Amygdala (tissue), 56 donors: Measurements from ENCODE around the gene SLC35F2.

Source experiments
- DNase-seq, 56 donors: peaks; one replicate each; lab custom pipeline; 2025; lab: John Stamatoyannopoulos, UW

Gene SLC35F2

GRCh38 chr11:107744736-107745135, 113.9 kb downstream of the SLC35F2 start:
- DNase-seq, result no peak

GRCh38 chr11:107743191-107743590, 115.4 kb downstream of the SLC35F2 start:
- no peak for DNase-seq

GRCh38 chr11:107741044-107741823, 117.4 kb downstream of the SLC35F2 start:
- DNase-seq, result no peak
